Measurements from ENCODE around the gene PUDP. TPM values are rescaled to one million over a fixed set of nuclear protein-coding genes. Genes with fewer than 3 reads are reported as not detected.
"Not testable (repeated sequence)": the region's sequence is repeated elsewhere in the genome, so short reads cannot be mapped to it uniquely, and the experiment has no call there.

Gene PUDP
- total and polyA plus RNA-seq, 10 donors, result 9.2 to 27.2 (median 21.1) TPM

DNA sequence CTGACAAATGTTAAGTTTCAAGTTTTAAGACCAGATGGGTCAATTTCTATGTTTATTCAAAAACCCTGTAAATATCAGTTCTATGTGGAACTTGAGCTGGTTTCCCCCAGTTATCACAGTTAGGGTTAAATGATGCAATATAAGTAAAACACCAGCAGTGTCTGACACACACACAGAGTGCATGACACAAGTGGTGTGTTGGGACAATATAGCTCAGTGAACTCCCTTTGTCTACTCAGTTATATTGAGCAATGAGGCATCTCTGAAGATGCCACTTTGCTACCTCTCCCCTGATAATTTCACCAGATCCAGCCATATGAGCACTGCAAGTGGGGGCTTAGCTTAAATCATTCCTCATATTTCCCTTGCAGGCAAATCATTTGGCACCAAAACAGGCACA lies 140.6 kb downstream of the PUDP start:
- intact Hi-C loops (cut with DNase I; ENCODE audit: low total_unique reads); H3K36me3 ChIP-seq; H3K4me1 ChIP-seq; H3K9me3 ChIP-seq; H3K27ac ChIP-seq; DNase-seq; H3K4me3 ChIP-seq; H3K27me3 ChIP-seq (replicated peaks in 1 of 7): not testable (repeated sequence)

Small RNAs within 50 kb of the gene (microRNA-seq; reads per million reads assigned to microRNA genes)
- gene MIR4767, result 2.1 to 4.0 (median 2.5) reads per million in 3 donors

Small RNAs within 50 kb of the gene (small RNA-seq; reads per million reads assigned to genes)
- gene MIR4767, result 0 to 0.08 (median 0.06) reads per million in 4 donors

Other genes with a start within 250 kb of the PUDP start
- gene STS, start 441 bp downstream of the PUDP start, total RNA-seq, result 10 to 100 TPM in 2 of 7 donors, 1 to 10 TPM in 5; 5.3 to 11.9 (median 8.1) TPM
- 1 to 10 TPM; 1.3 to 1.8 (median 1.6) TPM for gene STS, start 441 bp downstream of the PUDP start, polyA plus RNA-seq

Measured in spleen (tissue), 11 donors.